C4-2B (cell line): ENCODE measurements around the gene FRMD1.

ENCODE experiments used
- H3K27ac ChIP-seq: fragments of 450-650 bp; 2 replicates; pipeline ENCODE4 v1.5.1; 2017
- CTCF ChIP-seq: fragments of 450-650 bp; conservative IDR thresholded peaks from 2 replicates; pipeline ENCODE4 v1.5.1; 2017; ENCODE audit warnings: mild to moderate bottlenecking
- ZFX ChIP-seq: fragments of 450-650 bp; IDR thresholded peaks from 2 replicates; pipeline ENCODE4 v1.6.1; 2017

FRMD1 gene

GRCh38 chr6:168072261-168072660, 6.8 kb downstream of the FRMD1 start:
- H3K27ac ChIP-seq = no peak overlapping the region
- no peak for TF ChIP-seq ZFX
- TF ChIP-seq CTCF = no peak

GRCh38 chr6:168071620-168072019, 7.4 kb downstream of the FRMD1 start:
- H3K27ac ChIP-seq = no peak overlapping the region
- TF ChIP-seq CTCF (peak; percentile 53), ZFX (no peak)

GRCh38 chr6:168070804-168071203, 8.2 kb downstream of the FRMD1 start:
- TF ChIP-seq ZFX (no peak), CTCF (no peak)
- H3K27ac ChIP-seq = no peak overlapping the region

- no peak overlapping the region for H3K27ac ChIP-seq
- TF ChIP-seq ZFX (no peak), CTCF (no peak)
These were observed 11.8 kb downstream of the FRMD1 start for GRCh38 chr6:168067081-168067759.

- TF ChIP-seq ZFX = no peak
- no peak for TF ChIP-seq CTCF
- H3K27ac ChIP-seq = no peak overlapping the region
These were observed 14.7 kb downstream of the FRMD1 start for GRCh38 chr6:168064226-168064807.

- no peak overlapping the region for H3K27ac ChIP-seq
- TF ChIP-seq CTCF (no peak), ZFX (no peak)
These were observed 15.6 kb downstream of the FRMD1 start for GRCh38 chr6:168063431-168063830.

- no peak for TF ChIP-seq ZFX
- TF ChIP-seq CTCF = no peak
- H3K27ac ChIP-seq = no peak overlapping the region
These were observed 16.4 kb downstream of the FRMD1 start for GRCh38 chr6:168062346-168063289.
